AG09309 (cell line): ENCODE results near the gene ADGRD1.
"Not testable (repeated sequence)": the region's sequence is repeated elsewhere in the genome, so short reads cannot be mapped to it uniquely, and the experiment has no call there.

Experiments used
- DNase-seq: peaks from one replicate; pipeline ENCODE4 v3.0.0-alpha.2; 2010; ENCODE audit warnings: low read depth
- H3K4me3 ChIP-seq: 2 replicates; pipeline ENCODE4 v1.5.1; 2011; ENCODE audit warnings: mild to moderate bottlenecking, low read depth, low read length, moderate library complexity; ENCODE audit not compliant: control insufficient read depth
- TF ChIP-seq, protein P1 (sequence below): IDR thresholded peaks from 2 replicates; pipeline ENCODE4 v1.5.1; 2011; ENCODE audit warnings: mild to moderate bottlenecking, low read depth, low read length, inconsistent platforms; ENCODE audit not compliant: insufficient read depth, control insufficient read depth; ENCODE audit errors: missing control alignments

ADGRD1 gene

DNA sequence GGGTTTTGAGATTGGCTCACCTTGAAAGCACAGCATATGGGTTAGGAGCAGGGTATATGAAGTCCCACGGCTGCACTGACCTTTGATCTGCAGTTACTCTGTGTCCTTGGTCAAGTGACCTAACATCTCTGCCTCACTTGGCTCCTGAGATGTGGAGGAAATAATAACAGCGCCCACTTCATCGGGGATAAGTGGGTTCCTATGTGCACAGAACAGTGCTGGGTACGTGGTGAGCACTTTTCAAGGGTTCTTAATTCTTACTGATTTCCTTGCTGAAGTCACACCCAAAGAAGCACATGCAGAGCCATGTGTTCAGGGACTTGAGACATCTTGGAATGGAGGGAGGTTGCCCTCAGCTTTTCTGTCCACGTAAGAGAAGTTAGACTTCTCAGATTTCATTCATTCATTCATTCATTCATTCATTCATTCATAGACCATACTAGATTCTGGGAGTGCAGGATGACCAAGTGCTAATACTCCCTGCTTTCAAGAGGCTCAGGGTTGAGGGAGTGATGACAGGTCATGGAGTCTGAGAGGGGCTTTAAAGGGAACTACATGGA lies 39.4 kb downstream of the ADGRD1 start:
- no peak for DNase-seq
- TF ChIP-seq, protein P1, sequence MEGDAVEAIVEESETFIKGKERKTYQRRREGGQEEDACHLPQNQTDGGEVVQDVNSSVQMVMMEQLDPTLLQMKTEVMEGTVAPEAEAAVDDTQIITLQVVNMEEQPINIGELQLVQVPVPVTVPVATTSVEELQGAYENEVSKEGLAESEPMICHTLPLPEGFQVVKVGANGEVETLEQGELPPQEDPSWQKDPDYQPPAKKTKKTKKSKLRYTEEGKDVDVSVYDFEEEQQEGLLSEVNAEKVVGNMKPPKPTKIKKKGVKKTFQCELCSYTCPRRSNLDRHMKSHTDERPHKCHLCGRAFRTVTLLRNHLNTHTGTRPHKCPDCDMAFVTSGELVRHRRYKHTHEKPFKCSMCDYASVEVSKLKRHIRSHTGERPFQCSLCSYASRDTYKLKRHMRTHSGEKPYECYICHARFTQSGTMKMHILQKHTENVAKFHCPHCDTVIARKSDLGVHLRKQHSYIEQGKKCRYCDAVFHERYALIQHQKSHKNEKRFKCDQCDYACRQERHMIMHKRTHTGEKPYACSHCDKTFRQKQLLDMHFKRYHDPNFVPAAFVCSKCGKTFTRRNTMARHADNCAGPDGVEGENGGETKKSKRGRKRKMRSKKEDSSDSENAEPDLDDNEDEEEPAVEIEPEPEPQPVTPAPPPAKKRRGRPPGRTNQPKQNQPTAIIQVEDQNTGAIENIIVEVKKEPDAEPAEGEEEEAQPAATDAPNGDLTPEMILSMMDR: no peak
- H3K4me3 ChIP-seq: no peak overlapping the region

DNA sequence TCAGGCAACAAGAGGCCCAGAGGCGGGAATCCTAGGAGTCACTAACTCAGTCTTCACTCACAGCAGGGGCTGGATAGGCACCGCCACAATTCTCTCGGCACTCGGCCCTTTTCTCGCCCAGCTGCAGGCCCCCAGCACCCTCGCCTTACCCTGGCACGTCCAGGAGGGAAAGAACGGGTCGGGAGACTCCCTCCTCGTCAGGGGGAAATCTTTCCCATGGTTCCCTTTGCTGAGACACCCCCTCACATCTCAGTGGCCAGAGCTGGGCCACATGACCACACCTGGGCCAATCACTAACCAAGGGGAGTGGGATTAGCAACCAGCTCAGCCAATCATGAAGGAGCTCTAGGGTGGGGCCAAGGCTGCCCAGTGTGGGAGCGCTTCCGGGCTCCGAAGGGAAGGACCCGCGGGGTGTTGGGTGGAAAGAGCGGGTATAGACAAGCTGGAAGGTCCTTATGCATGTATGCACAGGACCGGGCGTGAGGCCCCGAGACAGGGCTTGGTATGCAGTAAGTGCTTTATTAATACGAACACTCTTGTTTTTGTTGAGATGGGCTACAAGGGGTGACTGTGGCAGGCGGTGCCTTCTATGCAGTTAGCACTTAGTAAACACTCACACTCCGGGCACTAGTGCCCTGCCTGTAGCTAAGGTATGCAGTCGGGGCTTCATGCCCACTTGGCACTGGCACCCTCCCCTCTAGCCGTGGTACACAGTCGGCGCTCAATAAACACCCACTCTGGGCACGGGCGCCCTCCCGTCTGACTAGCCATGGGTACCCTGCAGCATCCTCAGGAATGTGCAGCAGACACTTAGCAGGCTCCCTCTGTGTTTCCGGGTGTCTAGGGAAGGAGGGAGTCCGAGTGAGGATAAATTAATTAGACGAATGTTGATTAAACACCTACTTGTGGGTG lies 40.3 kb downstream of the ADGRD1 start:
- DNase-seq: no peak
- H3K4me3 ChIP-seq: no peak overlapping the region
- TF ChIP-seq, protein P1: no peak

DNA sequence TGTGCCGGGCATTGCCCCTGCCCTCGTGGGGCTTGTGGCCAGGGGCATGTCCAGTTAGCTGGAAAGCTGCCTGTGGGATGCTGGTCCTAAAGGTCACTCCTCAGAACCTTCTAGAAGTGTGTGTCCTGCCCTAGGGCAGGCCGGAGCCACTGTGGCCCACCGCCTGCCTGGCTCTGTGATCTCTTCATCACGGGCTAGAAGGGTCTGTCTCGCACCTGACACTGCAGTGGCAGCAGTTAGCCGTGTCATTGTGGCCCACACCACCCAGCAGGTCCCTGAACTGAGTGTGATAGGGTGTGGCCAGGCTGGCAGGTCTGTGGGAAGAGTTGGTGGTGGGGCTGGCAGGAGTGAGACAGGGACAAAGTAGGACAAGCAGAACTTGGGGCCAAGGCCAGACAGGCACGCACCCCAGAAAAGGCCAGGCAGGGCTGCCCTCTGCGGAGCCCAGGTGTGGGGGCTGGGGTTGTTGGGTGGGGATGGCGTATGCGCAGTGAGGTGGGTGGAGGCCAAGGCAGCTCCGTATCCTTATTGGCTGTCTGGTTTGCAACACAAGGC lies 41.2 kb downstream of the ADGRD1 start:
- H3K4me3 ChIP-seq: no peak overlapping the region
- DNase-seq: no peak
- TF ChIP-seq, protein P1: no peak

DNA sequence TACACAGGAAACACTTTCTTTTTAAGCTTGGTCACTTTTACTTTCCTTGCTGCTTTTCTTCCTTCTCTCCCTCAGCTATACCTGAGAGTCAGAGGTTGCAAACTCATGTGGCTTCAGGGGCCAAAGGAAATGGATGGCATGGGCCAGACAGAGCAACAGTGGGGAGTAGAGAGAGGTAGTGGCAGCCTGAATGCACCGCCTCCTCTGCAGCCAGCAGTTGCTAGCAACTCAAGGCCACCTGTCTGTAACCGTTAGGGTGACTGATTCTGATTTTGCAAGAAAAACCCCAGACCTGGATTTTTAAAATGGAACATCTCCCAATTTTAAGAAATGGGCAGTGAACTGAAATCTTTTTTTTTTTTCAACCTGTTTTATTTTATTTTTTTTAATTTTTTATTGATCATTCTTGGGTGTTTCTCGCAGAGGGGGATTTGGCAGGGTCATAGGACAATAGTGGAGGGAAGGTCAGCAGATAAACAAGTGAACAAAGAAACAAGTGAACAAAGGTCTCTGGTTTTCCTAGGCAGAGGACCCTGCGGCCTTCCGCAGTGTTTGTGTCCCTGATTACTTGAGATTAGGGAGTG lies 41.8 kb downstream of the ADGRD1 start:
- H3K4me3 ChIP-seq, DNase-seq: not testable (repeated sequence)

DNA sequence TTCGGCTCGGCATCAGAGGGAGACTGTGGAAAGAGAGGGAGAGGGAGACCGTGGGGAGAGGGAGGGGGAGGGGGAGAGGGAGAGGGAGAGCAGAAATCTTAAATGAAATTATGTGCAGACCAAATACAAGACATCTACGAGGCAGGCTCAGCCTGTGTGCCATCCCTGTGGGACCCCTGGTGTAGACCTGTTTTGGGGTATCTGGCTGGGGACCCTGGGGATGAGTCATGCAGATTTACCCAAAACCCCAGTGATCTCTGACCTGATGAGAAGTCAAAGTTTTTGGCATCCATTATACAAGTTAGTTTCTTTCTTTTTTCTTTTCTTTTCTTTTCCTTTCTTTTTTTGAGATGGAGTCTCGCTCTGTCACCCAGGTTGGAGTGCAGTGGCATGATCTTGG lies 44.4 kb downstream of the ADGRD1 start:
- no peak for DNase-seq
- TF ChIP-seq, protein P1: no peak
- no peak overlapping the region for H3K4me3 ChIP-seq

DNA sequence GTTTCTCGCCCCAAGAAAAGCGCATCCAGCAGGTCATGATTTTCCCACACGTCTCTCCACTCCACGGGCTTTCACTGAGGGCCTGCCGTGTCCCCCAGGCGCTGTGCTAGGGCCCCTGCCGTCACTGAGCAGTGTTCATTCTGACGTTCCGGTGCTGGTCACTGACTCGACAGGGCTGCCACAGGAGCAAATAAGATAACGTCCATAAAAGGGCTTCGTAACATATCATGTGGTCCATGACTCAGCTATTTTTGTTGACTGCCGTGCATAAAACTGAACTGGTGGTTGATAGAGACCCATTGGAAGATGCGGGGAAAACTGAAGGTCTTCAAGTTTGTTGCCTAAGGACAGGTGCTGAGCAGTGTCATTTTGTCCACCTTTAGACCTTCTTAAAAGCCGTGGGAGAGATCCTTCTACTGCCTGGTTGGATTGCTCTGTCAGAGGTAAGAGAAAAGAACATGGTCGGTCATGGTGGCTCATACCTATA lies 46.3 kb downstream of the ADGRD1 start:
- H3K4me3 ChIP-seq: no peak overlapping the region
- no peak for DNase-seq
- TF ChIP-seq, protein P1: no peak
